Fibroblast of skin of scalp (primary cell): ENCODE data around the gene PCDH1.

Source experiments
- DNase-seq: peaks from one replicate; pipeline ENCODE4 v3.0.0-alpha.2; 2013

The PCDH1 gene

GRCh38 chr5:141807732-141808131 is 70.5 kb downstream of the PCDH1 start:
- no peak for DNase-seq

- no peak for DNase-seq
These were observed 70.9 kb downstream of the PCDH1 start for GRCh38 chr5:141807329-141807728.

GRCh38 chr5:141806626-141807025 is 71.6 kb downstream of the PCDH1 start:
- no peak for DNase-seq

DNA sequence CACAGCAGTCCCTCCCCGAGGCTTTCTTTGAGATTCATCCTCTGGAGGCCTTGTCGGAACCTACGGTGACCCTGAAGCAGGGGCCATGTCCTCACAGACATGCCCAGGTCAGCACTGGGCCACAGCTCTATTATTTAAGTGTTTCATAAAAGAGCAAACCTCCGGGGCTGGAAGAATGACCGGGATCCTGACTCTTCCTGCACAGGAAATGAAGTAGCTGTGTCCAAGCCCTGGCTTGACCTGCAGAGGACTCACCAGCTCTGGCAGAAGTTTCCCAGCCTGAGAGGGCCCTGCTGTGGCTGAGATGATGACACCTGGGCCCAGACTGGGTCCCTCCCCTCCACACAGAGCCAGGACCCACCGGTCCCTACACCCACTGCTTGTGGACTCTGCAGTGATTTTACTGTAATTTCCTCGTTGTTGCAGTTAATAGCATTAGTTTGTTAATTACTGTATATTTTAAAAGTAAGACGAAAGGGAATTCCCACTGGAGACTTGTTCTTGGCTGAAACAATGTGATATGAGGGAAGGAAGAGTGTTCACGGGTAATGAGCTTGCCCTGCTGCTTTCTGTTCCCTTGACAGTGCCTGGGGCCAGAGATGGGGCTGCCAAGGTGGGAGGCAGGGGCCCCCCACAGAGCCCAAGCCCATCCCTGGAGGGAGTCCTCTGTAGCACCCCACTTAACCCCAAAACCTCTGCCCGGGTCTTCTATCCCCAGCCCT is 72.2 kb downstream of the PCDH1 start:
- no peak for DNase-seq

DNA sequence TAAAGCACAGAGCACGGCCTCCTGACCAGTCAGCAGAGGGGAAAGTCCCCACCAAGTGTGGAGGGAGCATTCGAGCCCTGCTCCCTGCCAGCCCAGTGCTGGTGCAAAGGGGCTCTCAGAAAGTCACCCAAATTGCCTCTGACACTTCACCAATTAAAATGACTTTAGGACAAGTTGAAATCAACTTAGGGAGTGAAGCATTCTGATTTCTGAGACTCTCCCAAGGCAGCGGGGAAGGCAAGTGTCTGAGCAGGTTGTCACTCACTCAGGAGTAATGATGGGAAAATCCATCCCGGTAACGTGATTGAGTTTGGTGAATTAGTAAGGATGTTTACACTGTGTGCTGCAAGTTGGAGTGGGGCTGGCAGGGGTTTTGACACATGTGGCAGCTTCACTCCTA is 73.7 kb downstream of the PCDH1 start:
- no peak for DNase-seq
